HTR-8/SVneo (cell line): ENCODE results near the gene REEP6.
"Not testable (repeated sequence)": the region's sequence is repeated elsewhere in the genome, so short reads cannot be mapped to it uniquely, and the experiment has no call there.

Source experiments
- DNase-seq: peaks from one replicate; pipeline ENCODE4 v3.0.0; 2011; ENCODE audit warnings: low spot score, mixed read lengths; ENCODE audit not compliant: insufficient read length
- FAIRE-seq: peaks from 2 replicates; lab custom pipeline; 2011; peaks lifted over from hg19 to GRCh38; lab: Jason Lieb, UNC

The REEP6 gene

GRCh38 chr19:1505012-1505411 is 14.0 kb downstream of the REEP6 start:
- no peak for FAIRE-seq
- no peak for DNase-seq

DNA sequence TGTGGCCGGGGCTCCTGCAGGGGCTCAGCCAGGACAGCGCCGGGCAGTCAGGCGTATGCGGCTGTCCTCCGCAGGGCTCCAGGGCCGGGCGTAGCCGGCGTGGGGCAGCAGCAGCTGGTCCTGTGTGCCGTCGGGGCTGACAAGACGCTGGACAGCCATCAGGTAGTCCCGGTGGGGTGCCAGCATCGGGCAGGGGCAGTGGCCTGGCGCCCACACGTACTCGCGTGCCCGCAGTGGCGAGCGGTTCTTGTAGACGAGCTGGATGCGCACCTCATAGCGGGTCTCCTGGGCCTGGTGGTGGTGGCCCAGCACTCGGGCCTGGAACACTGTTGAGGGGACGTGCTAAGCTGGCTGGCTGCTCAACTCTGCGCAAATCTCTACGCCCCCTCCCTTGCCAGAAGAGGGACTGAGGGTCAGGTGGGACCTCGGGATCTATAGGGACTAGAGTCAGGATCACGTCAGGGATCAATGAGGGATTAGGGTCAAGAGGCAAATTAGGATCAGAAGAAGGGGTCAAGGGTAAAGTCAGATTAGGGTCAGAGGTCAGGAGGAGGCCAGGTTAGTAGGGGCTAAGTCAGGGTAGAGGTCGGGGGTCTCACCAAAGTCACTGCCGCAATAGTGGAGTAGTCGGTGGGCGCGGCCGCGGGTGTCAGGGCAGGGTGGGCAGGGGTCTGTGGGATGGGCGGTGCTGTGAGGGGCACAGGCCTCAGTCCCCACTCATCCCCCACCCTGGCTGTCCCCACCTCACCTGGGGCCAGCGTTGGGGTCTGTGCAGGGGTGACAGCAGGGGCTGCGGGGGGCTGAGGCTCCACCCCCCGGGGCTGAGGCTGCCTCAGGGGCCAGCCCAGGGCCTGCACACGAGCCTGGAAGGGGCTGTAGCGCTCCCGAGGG is 15.3 kb downstream of the REEP6 start:
- DNase-seq (no peak), FAIRE-seq (no peak)

DNA sequence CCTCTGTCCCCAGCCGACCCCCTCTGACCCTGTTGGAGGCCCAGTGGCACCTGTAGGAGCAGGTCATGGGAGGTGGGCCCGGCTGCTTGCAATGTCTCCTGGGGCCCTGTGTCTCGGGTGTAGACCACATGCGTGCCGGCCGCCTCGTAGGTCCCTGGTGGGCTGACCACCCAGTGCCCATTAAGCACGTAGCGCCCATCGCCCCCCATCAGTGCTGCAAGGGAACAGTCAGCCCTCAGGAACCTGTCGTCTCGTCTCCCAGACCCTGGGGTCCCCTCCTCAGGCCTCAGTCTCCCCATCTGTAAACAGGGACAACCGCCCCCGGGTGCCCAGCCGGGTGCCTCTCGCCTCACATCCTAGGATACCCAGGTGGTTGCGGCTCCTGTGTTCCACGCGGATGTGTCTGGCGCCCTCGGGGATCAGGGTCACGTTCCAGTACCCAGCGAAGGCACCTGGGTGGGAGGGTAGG is 16.2 kb downstream of the REEP6 start:
- FAIRE-seq (no peak), DNase-seq (no peak)

GRCh38 chr19:1507763-1508506 is 17.0 kb downstream of the REEP6 start:
- DNase-seq (peak; percentile 96), FAIRE-seq (peak; percentile 94)

- FAIRE-seq = no peak
- DNase-seq = no peak
Observed at GRCh38 chr19:1508507-1508856, 17.5 kb downstream of the REEP6 start.

- DNase-seq (no peak), FAIRE-seq (no peak)
Observed at GRCh38 chr19:1509602-1510441, 18.8 kb downstream of the REEP6 start.

- FAIRE-seq = no peak
- no peak for DNase-seq
Observed at GRCh38 chr19:1510442-1510806, 19.4 kb downstream of the REEP6 start.

GRCh38 chr19:1510807-1511206 is 19.8 kb downstream of the REEP6 start:
- DNase-seq = no peak
- FAIRE-seq = no peak

GRCh38 chr19:1511318-1512317 is 20.6 kb downstream of the REEP6 start:
- FAIRE-seq = no peak
- DNase-seq = no peak

DNA sequence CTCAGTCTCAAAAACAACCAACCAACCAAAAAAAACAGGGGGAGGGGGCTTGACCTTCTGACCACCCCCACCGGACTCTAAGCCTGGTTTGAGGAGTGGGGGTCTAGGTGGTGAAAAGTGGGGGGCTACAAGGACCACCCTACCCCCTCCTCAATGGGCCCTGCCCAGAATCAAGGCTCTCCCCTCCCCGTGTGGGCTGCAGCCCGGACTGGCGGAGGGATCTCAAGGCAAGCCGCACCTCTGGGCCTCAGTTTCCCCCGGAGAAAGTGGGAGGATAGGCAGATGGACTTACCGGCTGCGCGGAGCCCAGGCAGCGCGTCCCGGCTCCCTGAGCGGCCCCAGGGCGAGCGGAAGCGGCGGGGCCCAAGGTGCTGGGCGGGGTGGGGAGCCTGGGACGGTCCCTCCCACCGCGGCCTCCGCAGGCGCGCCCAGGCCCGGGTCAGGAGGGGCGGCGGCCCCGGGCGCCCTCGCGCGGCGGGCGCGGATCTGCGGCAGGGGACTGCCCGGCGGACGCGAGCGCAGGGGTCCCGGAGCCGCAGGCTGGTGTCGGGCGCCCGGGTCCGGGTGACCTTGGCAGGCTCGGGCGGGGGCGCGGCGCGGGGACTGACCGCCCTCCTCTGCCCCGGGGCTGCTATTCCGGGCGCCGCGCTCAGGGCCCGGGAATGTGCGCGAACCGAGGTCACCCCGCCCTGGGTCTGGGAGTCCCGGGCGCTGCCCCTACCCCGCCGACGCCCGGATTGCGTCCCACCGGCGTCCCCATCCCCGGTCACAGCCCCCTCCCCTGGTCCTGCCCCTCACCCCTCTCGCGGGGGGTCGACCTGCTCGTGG is 21.9 kb downstream of the REEP6 start, which contains the start of gene ADAMTSL5:
Gene ADAMTSL5 (minus strand): TSS at position 349 of the 828 bp plus-strand sequence. CDS start 2,076 bp downstream, outside the sequence.
- FAIRE-seq (peak; percentile 83), DNase-seq (peak; percentile 74)

DNA sequence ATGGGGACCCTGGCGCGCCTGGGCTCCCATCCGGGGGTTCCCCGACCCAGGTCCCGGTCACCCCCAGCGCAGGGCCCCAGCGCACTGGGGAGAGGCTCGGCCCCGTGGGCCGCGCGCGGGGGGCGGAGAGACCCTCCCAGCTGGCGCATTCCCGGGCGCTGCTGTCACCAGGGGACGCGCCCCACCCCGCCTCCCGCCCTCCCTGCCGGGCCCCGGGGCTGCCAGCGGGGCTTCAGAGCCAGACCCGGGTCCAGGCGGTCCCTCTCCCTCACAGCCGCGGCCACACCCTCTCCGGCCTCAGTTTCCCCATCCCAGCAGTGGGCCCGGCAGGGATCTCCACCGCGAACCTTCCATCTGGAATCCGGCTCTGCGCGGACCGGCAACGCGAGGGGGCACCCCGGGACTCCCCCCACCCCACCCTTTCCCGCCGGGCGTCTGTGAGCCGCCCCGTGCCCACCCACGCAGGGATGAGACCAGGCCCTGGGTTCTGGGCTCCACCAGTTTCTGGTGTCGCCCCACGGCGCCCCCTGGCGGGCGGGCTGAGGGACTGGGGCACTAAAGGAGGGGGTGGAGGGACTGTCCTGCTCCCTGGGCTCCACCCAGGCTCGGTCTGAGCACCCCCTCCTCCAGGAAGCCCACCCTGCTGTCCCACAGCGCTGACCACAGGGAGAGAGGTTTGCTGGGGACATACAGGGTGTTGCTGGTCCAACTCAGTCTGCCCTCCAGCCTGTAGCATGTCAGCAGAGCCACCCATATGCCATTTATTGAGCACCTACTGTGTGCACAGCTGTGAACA is 22.7 kb downstream of the REEP6 start:
- DNase-seq = peak; percentile 68
- no peak for FAIRE-seq

DNA sequence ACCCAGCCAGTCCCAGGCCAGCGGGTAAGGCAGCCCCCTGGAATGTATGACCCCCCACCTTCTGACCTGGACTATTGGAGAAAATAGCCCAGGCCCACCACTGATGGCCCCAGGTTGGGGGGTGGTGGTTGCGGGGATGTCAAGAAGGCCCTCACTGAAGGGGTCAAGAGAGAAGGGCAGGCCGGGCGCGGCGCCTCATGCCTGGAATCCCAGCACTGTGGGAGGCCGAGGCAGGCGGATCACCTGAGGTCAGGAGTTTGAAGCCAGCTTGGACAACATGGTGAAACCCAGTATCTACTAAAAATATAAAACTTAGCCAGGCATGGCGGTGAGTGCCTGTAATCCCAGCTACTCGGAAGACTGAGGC is 23.3 kb downstream of the REEP6 start:
- FAIRE-seq (no peak), DNase-seq (no peak)

GRCh38 chr19:1514986-1515721 is 24.2 kb downstream of the REEP6 start:
- FAIRE-seq (no peak), DNase-seq (no peak)

GRCh38 chr19:1516395-1516753 is 25.4 kb downstream of the REEP6 start:
- DNase-seq (no peak), FAIRE-seq (no peak)

- no peak for DNase-seq
- FAIRE-seq = no peak
Observed at GRCh38 chr19:1518471-1518870, 27.5 kb downstream of the REEP6 start.

DNA sequence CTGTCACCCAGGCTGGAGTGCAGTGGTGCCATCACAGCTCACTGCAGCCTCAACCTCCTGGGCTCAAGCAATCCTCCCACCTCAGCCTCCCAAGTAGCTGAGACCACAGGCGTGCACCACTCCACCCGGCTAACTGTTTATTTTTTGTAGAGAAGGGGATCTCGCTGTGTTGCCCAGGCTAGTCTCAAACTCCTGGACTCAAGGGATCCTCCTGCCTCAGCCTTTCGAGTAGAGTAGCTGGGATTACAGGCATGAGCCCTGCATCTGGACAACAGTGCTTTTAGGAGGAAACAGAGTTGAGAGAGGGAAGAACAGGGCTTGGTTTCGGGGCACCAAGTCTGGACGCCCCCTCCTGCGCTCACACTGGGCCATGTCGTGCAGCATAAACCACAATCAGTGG is 28.8 kb downstream of the REEP6 start:
- DNase-seq, FAIRE-seq: not testable (repeated sequence)

- no peak for DNase-seq
- FAIRE-seq = no peak
Observed at GRCh38 chr19:1520203-1520780, 29.3 kb downstream of the REEP6 start.
